ENCODE data around the gene RNF180. TPM values are rescaled to one million over a fixed set of nuclear protein-coding genes. Genes with fewer than 3 reads are reported as not detected.

The RNF180 gene
- total and polyA plus RNA-seq, 2 of the 8 experiments (the other 6 are each of a cell fraction or from before 2014, with no cell fraction given), result 0.39 to 2.3 TPM

- 94% methylated on average over 1 of the region's 1 CpG; no CpG with 5 or more reads in 1 of the 2 experiments for WGBS, 2 experiments (ENCODE audit: extremely low coverage in 1 of 2, insufficient coverage in 1 of 2, insufficient read length in 1 of 2, insufficient replicate concordance in 2 of 2, low coverage in 1 of 2, low lambda C conversion rate in 2 of 2, missing lambda C conversion rate in 1 of 2)
- H2BK12ac ChIP-seq (ENCODE audit: low read depth, low read length), result no peak overlapping the region
- POLR2A ChIA-PET (ENCODE audit: partially characterized antibody), result no interaction called here
Measured at GRCh38 chr5:64318175-64318574, 152.5 kb downstream of the RNF180 start.

More at GRCh38 chr5:64318175-64318574, 152.5 kb downstream of the RNF180 start:
- Histone ChIP-seq H3K79me2 (ENCODE audit: control insufficient read depth in 1 of 2, insufficient read depth in 2 of 2, low read length in 2 of 2) (no peaks in the 10 kb centered on the region), H3K4me3 (ENCODE audit: extremely low read depth in 1 of 4, insufficient read depth in 2 of 4, low read depth in 3 of 4, low read length in 4 of 4) (no peak overlapping the region), H3K27me3 (replicated peaks in 1 of 4; ENCODE audit: control insufficient read depth in 3 of 4, extremely low read depth in 1 of 4, insufficient read depth in 3 of 4, low read length in 3 of 4) (no peaks in the 10 kb centered on the region), H4K8ac (ENCODE audit: extremely low read depth, insufficient read depth, low read length) (no peak overlapping the region), H2BK20ac (ENCODE audit: low read length) (no peak overlapping the region), H2BK120ac (replicated peaks; ENCODE audit: low read depth, low read length) (no peak overlapping the region), H3K9ac (replicated peaks in 1 of 4; ENCODE audit: extremely low read depth in 1 of 4, low read depth in 3 of 4, low read length in 3 of 4) (no peak overlapping the region), H3K4me1 (replicated peaks in 1 of 4; ENCODE audit: control insufficient read depth in 3 of 4, insufficient read depth in 4 of 4, low read length in 3 of 4) (no peaks in the 10 kb centered on the region), H4K5ac (ENCODE audit: insufficient read length, low read depth, low read length) (no peak overlapping the region), H2AK5ac (ENCODE audit: low read depth, low read length) (no peak overlapping the region), H3K27ac (ENCODE audit: low read depth, low read length) (no peak overlapping the region), H3K4me2 (ENCODE audit: insufficient read depth in 1 of 2, low read depth in 2 of 2, low read length in 2 of 2) (no peak overlapping the region), H2AFZ (ENCODE audit: low read length) (no peak overlapping the region), H4K20me1 (replicated peaks in 1 of 2; ENCODE audit: control insufficient read depth in 1 of 2, insufficient read depth in 2 of 2, low read length in 2 of 2) (no peaks in the 10 kb centered on the region), H3K4ac (replicated peaks; ENCODE audit: insufficient read length, low read depth, low read length) (no peak overlapping the region), H3K14ac (ENCODE audit: insufficient read length) (no peak overlapping the region), H3K79me1 (ENCODE audit: low read depth, low read length) (no peaks in the 10 kb centered on the region), H2BK5ac (ENCODE audit: low read depth, low read length) (no peak overlapping the region), H3K18ac (ENCODE audit: extremely low read depth, low read length) (no peak overlapping the region), H2BK15ac (ENCODE audit: low read length) (no peak overlapping the region), H3K56ac (replicated peaks; ENCODE audit: insufficient read length, low read depth, low read length) (no peak overlapping the region), H3K23ac (ENCODE audit: insufficient read length) (no peak overlapping the region), H3K9me3 (ENCODE audit: insufficient read depth in 2 of 2, low read depth in 1 of 2, low read length in 1 of 2) (no peaks in the 10 kb centered on the region), H3K36me3 (ENCODE audit: control insufficient read depth in 2 of 4, insufficient read depth in 4 of 4, low read length in 3 of 4) (no peaks in the 10 kb centered on the region), H3K23me2 (ENCODE audit: low read depth, low read length) (no peaks in the 10 kb centered on the region), H4K91ac (replicated peaks; ENCODE audit: insufficient read length, low read length) (no peak overlapping the region)
- CTCF ChIA-PET (ENCODE audit: partially characterized antibody), result no interaction called here
- no peak for TF ChIP-seq KDM5A (IDR thresholded peaks at IDR 0.05; ENCODE audit: low read length)
- no peak for TF ChIP-seq ATF2 (IDR thresholded peaks at IDR 0.05; ENCODE audit: low read length)
- TF ChIP-seq GTF2F1 (IDR thresholded peaks at IDR 0.05; ENCODE audit: borderline replicate concordance, low read depth, low read length), result no peak
- no peak for TF ChIP-seq CBX8 (IDR thresholded peaks at IDR 0.05; ENCODE audit: borderline replicate concordance, low read depth, low read length)
- TF ChIP-seq NANOG (IDR thresholded peaks at IDR 0.05; ENCODE audit: insufficient read depth, low read depth, low read length, poor library complexity, severe bottlenecking), result no peak
- TF ChIP-seq RAD21 (IDR thresholded peaks at IDR 0.05 in 1 of 2, conservative IDR thresholded peaks at IDR 0.05 in 1 of 2; ENCODE audit: low read depth in 2 of 2, low read length in 2 of 2), result no peak
- TF ChIP-seq SIX5 (IDR thresholded peaks at IDR 0.05; ENCODE audit: low read depth, low read length), result no peak
- no peak for TF ChIP-seq POLR2A (IDR thresholded peaks at IDR 0.05; ENCODE audit: control extremely low read depth in 1 of 2, low read depth in 2 of 2, low read length in 2 of 2)
- no peak for TF ChIP-seq EP300 (IDR thresholded peaks at IDR 0.05; ENCODE audit: borderline replicate concordance in 1 of 2, low read depth in 2 of 2, low read length in 2 of 2)
- TF ChIP-seq GABPA (IDR thresholded peaks at IDR 0.05; ENCODE audit: borderline replicate concordance, insufficient read depth, low read length), result no peak
- DNase-seq (ENCODE audit: low read depth in 1 of 2, low spot score in 2 of 2) (no peak), FAIRE-seq (no peak)
